NT2/D1 (cell line): ENCODE results near the gene SLC39A10.

Source experiments
- YY1 ChIP-seq: IDR thresholded peaks from 2 replicates; pipeline ENCODE4 v1.6.1; 2011; ENCODE audit not compliant: insufficient read length, insufficient read depth
- ZNF274 ChIP-seq: IDR thresholded peaks from 2 replicates; pipeline ENCODE4 v1.6.1; 2011; ENCODE audit warnings: mild to moderate bottlenecking, low read depth, low read length

DNA sequence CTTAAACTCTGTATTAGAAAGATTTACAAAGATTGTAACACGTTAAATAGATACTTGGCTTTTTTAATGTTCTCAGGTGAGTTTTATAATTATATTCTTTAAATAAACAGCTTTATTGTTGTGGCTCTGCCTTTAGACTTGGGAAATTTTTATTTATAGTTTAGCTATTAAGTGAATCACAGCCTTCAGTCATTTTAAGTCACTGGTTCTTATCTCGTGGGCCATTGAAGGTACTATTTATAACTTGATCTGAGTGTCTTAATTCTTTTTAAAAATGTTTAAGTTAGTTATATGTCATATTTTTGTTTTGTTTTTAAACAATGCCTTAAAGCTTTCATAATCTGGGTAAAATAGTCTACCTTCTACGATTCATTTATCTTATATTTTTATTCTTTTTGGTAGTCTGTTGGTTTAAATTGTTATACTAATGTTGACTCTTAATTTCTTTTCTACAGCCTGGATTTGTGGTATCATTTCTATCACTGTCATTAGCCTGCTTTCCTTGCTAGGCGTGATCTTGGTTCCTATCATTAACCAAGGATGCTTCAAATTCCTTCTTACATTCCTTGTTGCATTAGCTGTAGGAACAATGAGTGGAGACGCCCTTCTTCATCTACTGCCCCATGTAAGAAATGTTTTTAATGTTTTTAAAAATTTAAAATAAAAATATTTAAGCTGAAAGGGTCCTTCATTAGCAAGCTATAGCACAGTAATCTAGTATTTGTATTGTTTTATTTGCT, 49.3 kb downstream of the SLC39A10 start:
- no peak for TF ChIP-seq ZNF274
- TF ChIP-seq YY1, result no peak
